Stimulated activated CD4-positive, alpha-beta T cell treated with anti-CD3 and anti-CD28 coated beads, Interleukin-4, amount 100 ng/mL, for 48 hours (primary cell): Measurements from ENCODE around the gene HOXD11.

Experiments used
- DNase-seq, 2 donors: peaks; one replicate each; pipeline ENCODE4 v3.0.0-alpha.2; 2020; ENCODE audit warnings: low read depth in 2 of 2

HOXD11 gene

DNA sequence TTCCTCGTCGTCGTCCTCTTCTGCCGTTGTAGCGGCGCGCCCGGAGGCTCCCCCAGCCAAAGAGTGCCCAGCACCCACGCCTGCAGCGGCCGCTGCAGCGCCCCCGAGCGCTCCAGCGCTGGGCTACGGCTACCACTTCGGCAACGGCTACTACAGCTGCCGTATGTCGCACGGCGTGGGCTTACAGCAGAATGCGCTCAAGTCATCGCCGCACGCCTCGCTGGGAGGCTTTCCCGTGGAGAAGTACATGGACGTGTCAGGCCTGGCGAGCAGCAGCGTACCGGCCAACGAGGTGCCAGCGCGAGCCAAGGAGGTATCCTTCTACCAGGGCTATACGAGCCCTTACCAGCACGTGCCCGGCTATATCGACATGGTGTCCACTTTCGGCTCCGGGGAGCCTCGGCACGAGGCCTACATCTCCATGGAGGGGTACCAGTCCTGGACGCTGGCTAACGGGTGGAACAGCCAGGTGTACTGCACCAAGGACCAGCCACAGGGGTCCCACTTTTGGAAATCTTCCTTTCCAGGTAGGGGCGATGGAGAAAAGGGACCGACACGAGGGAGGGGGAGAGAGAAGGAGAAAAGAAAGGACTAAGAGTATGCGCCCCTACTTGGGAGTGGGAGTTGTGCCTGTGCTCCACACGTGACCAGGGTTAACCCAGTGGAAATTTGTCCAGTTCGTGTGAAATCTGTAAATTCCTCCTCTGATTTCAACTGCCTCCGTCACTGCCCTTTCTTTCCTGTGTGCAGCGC is 13.8 kb upstream of the HOXD11 start:
- DNase-seq: no peak

DNA sequence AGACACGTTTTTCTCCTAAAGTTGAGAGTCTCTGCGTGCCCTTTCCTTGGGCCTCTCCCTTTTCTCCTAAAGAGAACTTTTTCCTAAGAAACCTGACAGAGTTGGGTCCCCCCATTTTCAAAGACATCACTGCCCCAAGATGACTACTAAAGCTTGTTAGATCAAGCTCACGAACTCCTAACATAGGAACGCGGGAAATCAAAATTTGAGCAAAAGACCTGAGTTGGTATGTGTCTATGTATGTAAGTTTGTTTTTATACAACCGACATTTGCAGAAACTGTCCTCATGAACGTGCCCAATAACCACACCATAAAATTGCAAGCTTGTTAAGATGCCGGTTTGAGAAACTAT is 13.2 kb upstream of the HOXD11 start:
- DNase-seq: no peak

GRCh38 chr2:176094349-176094748 is 12.7 kb upstream of the HOXD11 start:
- DNase-seq: no peak

DNA sequence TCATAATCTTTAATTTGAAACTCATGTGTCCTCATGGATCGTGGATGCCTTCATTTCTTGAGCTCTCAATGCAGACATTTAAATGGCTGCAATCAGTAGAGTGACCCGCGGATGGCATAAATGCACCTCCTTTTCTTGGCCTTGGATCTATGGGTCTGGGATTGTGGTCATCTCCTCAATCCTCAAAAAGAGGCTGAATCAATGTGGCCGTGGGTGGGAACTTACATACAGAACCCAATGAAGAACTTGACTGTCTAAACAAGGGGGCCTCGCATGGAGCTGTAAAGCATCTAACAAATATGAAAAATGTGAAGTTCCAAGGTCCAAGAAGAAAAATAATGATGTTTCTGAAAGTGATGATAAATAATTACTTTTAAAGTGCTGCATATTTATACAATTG is 11.7 kb upstream of the HOXD11 start:
- DNase-seq: no peak

- no peak for DNase-seq
Observed at GRCh38 chr2:176096243-176096985, 10.7 kb upstream of the HOXD11 start.

DNA sequence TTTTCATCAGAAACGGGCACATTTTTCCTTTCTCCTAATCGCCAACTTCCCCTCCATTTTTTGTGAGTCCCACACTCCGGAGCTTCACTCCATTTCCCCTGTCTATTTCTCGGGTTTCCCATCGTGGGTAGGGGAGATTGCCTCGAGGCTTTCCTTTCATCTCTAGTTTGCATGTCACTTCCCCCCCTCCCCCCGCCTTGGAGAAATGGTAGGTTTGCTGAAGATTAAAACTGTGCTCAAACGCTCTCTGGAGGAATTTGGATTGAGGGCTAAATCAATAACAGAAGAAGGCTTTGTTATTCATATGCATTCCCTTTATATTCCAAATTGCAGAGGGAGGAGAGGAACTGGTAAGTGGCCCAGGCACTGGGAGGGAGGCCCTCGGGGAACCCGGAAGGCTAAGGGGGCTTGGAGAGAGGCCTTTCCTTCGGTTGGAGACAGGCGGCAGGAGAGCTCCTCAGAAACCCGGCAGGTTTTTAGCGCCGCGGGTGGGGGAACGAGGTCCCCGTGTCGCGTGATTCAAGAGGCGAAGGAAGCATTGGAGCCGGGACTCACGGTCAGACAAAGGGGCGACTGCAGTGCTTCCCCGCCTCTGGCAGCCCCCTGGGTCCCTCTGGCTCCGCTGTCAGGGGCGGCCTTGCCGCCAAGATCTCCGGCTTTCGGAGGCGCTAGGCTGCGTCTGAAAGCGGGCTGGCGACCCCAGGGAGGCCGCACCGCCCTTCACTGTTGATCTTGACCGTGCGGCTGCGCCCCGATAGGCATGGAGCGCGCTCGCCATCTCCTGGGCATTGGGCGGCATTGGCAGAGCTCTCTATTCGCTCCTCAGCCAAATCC is 9.9 kb upstream of the HOXD11 start:
- DNase-seq: peak; percentile 40 to 53

DNA sequence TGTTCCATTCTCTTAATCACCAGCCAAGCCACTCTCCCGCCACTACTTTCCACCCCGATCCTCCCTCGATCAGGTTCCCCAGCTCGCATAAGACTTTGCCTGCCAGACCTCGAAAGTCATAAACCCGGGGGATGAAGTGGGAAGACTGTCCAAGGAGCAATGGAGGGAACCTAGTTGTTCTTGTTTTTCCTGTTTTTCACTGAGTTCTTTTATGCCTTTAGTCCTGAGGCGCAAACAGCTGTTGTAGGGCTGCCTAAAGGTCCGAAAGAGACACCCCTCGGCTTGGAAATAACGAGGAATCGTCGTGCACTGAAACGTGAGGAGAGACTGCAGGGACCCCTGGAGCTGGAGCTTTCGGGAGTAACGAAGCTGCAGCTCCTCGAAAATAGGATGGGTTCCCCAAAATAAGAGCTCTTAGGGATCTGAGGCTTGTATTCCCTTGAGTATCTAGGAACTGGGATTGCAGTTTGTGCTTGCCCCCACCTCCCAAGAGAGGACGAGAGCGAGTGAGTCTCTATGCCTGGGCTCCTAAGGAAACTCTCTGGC is 9.2 kb upstream of the HOXD11 start:
- DNase-seq: no peak

DNA sequence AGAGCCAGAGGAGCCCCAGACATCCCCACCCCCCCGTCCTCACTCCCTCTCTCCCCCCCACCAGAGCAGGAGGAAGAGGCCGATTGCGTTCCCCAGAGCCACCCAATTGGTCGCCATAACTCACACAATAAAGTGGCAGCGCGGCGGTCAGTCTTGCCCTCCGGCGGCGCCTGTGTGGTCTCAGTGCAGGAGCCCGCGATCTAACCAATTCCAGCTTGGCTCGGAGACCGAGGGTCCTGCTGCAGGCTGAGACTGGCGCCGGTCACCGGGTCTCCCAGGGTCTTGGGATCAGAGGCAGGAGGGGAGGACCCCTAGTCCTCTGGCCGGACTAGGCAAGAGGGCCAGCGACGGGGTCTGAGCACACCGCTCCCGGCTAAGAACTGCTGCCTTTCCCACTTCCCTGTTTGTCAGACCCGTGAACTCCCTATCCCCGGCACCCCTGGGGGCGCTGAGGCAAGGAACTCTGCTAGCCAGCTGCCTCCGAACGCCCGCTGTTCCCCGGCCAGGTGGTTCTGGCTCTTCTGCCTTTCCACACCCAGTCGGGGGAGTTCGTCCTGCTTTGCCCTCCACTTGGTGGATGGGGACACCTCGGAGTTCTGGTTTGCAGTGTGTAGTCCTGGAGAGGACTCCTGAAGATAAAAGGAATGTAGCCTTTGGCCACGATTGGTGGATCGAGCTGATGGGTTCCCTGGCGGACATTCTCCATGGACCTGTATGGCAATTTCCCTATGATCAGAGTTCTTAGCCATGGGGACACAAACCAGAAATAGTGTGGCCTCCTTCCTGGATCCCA is 8.5 kb upstream of the HOXD11 start:
- no peak for DNase-seq

DNA sequence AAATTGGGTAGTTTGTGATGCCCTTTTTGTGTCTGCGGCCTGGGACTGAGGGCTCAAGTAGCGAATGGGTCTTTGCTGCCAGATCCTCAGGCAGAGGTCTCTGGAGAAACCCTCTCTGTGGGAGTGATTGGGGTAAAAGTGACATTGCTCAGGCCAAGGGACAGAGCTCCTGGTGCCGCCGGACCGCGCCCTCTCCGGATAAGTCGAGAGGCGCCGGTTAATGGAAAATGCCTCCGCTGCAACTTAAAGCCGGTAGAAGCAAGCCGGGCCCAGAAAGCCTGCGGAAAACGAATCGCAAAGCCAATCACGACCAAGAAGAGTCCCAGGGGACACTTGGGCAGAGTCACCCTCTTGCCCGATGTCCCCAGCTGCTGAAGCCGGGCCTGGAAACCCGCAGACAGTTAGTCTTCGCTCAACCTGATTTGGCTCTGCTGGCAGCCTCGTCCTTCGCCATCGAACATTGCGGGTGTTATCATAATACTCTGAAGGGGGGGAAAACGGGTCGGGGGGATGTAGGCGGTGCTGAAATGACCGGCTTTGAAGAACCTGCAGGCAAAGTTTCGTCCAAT is 7.8 kb upstream of the HOXD11 start:
- DNase-seq: no peak

GRCh38 chr2:176099728-176100546 is 7.1 kb upstream of the HOXD11 start, which contains the start of gene HOXD12:
Gene HOXD12 (plus strand): TSS chr2:176099795. CDS start chr2:176099802, 7 bp downstream.
- DNase-seq: no peak

DNA sequence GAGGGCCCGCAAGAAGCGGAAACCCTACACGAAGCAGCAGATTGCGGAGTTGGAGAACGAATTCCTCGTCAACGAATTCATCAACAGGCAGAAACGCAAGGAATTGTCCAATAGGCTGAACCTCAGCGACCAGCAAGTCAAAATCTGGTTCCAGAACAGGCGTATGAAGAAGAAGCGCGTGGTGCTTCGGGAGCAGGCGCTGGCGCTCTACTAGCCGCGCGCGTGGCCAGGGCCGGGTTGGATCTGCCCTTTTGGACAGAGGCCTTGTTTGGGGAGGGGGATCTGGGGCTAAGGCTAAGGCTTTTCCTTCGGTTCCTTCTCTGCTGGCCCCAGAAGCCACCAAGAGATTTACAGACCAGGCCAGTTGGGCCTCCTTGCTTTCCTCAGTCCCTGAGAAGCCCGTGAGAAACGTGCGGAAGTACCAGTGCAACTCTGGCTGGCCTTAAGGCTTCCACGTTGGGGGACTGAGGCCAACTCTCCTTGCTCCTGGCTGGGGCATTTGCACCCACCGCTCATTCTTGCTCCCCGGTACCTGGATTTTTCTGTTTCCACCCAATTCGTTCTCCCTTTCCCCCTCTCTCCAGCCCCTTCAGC is 6.4 kb upstream of the HOXD11 start:
- no peak for DNase-seq

DNA sequence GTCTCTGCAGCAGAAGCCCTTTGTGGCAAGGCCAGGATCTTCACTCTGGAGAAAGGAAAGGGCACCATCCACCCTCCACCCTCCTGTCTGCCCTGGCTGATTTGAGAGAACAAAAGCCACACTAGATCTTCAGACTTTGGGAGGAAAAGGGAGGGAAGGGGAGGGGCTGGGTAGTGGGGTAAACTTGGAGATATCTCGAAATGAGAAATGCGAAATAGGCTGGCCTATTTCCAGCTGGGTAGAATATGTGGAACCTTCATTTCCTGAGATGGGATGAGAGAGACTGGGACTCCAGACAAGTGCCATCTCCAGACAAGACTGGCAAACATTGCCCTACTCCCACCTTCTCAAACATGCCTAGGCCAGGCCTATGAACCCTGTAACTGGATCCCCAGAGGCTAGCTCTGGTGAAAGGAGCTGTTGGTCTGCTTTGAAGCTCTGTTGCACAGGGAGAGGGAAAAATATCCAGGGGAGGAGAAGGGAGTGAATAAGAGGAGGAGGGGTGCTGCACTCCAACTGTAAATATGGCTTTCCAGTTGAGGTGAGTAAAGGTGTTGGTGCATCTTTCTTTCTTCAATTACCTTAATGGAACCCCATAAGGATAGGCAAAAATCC is 5.8 kb upstream of the HOXD11 start:
- no peak for DNase-seq

DNA sequence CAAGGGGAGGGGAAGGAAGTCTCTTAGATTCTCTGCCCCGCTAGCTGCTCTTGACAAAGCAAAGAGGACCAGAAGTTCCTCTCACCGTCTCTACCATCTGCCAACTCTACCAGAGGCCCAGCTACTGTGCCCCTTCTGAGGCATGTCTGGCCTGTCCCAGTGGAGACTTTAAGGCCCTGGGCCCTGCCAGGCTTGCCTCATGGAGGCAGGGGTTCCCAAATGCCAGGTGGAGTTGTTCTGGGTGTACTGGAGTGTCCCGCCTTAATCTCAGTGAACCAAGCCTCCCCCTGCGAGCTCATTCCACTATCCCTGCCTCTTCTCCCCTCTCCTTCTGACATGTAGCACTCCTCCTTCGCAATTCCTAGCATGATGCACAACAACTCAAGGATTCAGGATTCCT is 5.2 kb upstream of the HOXD11 start:
- no peak for DNase-seq

- no peak for DNase-seq
Observed at GRCh38 chr2:176102309-176102866, 4.7 kb upstream of the HOXD11 start.

DNA sequence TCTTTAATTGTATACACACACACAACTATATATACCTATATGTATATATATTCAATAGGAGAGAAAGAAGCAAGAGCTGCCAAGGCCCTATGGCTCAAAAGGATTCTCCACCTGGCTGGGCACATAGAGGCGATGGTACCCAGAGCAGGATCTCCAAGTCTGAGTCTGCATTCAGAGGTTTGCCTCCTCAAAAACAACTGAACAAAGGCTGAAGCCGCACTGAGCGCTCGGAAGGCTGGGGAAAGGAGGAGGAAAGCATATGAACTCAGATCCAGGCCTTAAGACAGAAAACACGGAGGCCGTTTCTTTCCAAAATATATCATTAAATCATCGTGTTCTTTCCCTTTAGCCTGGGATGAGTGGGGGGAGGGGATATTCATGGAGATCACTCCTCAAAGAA is 3.9 kb upstream of the HOXD11 start:
- no peak for DNase-seq

DNA sequence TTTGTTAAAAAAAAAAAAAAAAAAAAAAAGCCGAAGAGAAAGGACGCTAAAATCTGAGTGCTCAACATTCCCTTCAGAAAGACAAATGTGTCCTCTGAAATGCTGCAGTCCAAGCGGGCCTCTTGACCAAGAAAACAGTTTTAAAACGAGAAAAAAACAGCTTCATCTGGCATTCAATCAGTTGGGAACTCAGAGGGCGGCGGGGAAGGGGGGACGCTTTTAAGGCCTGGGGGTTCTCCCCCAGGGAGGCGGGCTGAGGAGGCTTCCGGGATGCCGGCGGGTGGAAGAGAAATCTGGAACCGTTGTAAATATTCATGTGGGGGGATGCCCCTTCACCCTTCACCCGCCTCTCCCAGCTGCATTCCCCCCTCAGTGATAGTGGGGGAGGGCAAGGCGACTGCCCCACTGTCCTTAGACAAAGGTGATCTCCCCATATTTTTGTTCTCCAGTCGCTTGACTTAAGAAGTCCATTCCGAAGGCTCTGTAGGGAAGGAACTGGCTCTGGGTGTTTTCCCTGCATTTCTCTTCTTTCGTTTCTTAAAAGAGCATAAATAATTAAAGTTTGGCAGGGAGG is 3.3 kb upstream of the HOXD11 start:
- no peak for DNase-seq

GRCh38 chr2:176104316-176105077 is 2.6 kb upstream of the HOXD11 start:
- no peak for DNase-seq
